Measurements from ENCODE around the gene CCDC116.

GRCh38 chr22:21677606-21678443 lies 45.3 kb downstream of the CCDC116 start:
- TF ChIP-seq, protein P1, sequence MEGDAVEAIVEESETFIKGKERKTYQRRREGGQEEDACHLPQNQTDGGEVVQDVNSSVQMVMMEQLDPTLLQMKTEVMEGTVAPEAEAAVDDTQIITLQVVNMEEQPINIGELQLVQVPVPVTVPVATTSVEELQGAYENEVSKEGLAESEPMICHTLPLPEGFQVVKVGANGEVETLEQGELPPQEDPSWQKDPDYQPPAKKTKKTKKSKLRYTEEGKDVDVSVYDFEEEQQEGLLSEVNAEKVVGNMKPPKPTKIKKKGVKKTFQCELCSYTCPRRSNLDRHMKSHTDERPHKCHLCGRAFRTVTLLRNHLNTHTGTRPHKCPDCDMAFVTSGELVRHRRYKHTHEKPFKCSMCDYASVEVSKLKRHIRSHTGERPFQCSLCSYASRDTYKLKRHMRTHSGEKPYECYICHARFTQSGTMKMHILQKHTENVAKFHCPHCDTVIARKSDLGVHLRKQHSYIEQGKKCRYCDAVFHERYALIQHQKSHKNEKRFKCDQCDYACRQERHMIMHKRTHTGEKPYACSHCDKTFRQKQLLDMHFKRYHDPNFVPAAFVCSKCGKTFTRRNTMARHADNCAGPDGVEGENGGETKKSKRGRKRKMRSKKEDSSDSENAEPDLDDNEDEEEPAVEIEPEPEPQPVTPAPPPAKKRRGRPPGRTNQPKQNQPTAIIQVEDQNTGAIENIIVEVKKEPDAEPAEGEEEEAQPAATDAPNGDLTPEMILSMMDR (IDR thresholded peaks at IDR 0.05; ENCODE audit: low read depth, low read length), result no peak
- TF ChIP-seq POLR2A (IDR thresholded peaks at IDR 0.05; ENCODE audit: extremely low read depth, insufficient read length), result no peak

Data from NB4 (cell line).